Stimulated activated CD8-positive, alpha-beta memory T cell treated with anti-CD3 and anti-CD28 coated beads, Interleukin-4, amount 100 ng/mL, for 4 hours (primary cell): ENCODE results near the gene IQCN.
A peak's percentile ranks its signal among the peaks of the same experiment; 100 is the strongest.

Experiments used
- DNase-seq, 2 donors: peaks; one replicate each; pipeline ENCODE4 v3.0.0-alpha.2; 2020; ENCODE audit warnings: low read depth in 2 of 2, low spot score in 1 of 2

Gene IQCN

DNA sequence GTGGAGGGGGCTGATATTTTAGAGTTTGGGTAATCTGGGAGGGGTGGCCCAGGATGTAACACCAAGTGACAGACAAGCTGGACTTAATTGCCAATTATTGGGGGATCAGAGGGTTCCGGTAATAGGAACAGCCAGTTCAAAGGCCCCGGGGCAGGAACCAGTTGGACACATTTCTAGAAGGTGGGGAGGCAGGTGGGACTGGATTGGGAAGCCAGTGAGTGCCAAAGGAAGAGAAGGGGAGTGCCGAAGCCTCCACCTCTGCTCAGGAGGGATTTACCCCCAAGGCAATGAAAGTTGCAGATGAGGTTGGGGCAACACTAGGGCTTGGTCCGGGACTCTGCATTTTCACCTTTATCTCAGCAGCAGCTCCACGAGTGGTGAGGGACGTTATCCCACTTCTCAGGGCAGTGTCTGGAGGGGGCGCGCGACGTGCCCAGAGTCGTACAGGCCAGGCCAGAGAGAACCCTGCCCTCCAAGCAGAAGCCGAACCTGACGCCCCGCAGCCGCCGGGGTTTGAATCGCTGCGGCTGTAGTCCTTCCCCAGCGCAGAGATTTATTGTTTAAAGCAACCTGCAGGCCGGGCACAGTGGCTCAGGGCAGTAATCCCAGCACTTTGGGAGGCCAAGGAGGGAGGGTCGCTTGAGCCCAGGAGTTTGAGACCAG is 12.9 kb upstream of the IQCN start:
- no peak for DNase-seq

DNA sequence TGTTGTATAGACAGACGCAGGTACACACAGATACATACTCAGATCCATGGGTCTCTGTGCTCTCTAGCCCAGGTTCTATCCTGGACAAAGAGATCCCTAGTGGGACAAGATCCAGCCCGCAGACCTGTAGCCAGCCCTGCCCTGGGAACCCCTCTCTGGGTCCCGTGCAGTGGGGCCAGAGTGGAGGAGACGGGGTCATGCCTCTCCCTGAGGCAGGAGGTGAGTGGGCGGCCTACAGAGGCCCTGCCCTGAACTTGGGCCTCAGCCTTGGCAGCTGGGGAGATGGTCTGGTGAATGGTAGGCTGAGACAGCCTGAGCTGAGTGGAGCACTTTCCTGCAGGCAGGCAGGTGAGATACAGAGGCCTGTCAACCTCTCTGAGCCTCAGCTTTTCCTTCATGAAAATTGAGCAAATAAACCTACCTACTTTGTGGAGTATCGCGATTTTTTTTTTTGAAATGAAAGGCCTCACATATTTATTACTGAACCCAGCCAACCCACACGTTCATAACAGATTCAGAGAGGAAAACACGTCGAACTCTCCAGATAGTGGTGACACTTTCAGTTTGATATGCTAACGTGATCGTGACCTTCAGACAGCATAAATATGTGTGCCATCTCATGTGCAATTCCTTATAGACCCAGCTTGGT is 10.6 kb upstream of the IQCN start:
- no peak for DNase-seq

DNA sequence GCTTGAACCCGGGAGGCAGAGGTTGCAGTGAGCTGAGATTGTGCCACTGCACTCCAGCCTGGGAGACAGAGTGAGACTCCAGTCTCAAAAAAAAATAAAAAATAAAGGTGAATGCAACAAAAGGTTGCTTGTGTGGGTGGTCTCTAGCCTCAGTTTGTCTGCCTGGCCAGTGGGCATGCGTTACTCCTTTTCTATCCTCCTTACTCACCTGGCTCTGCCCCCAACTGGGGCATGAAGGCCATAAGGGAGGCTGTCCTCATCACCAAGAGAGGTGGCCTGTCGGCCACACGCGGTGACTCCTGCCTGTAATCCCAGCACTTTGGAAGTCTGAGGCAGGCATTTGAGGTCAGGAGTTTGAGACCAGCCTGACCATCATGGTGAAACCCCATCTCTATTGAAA is 9.1 kb upstream of the IQCN start:
- DNase-seq = no peak

DNA sequence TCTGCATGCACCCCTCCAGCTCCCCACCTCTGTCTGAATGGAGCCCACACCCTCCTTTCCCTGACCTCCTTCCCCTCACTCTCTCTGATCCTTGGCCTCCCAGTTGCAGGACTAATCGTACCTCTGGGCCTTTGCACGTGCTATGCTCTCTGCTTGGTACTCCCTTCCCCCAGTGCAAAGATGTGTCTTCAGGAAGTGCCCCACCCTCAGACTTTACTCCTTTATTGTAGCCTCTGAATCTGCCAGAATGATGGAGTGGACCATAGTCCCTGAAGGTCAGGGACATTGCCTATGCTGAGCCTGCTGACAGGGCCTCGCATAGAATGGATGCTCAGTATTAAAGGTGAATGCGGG is 8.5 kb upstream of the IQCN start:
- DNase-seq = no peak

DNA sequence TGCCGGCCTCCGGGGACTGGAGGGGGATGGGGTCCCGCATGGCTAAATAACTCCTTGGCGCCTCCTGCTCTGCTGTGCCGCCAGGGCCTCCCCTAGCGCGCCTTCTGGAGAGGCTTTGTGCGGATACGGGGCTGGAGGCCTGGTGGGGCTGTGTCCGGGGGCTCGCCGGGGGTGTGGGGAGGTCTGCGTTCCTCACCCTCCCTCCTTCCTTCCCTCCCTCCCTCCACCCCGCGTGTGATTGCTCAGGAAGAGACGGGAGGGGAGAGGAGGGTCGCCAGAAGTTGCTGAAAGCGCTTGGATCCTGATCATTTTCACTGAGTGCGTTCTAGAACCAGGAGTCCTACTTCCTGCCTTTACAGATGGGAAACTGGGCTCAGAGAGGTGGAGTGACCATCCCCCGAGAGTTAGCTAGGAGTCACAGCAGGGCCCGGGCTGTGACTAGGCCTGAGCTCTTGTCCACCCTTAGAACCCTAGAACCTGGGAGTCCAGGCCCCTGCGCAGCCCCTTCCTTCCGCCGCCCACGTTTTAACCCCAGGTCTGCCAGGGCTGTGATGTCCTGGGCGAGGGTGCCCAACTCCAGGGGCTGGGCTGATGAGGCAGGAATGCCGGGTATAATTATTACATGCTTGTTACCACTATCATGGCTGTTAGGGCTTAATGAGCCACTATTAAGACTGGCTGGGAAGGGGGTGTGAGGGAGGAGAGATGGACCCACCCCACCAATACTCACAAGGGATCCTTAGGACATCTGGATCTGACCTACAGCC is 8.0 kb upstream of the IQCN start:
- DNase-seq = no peak

DNA sequence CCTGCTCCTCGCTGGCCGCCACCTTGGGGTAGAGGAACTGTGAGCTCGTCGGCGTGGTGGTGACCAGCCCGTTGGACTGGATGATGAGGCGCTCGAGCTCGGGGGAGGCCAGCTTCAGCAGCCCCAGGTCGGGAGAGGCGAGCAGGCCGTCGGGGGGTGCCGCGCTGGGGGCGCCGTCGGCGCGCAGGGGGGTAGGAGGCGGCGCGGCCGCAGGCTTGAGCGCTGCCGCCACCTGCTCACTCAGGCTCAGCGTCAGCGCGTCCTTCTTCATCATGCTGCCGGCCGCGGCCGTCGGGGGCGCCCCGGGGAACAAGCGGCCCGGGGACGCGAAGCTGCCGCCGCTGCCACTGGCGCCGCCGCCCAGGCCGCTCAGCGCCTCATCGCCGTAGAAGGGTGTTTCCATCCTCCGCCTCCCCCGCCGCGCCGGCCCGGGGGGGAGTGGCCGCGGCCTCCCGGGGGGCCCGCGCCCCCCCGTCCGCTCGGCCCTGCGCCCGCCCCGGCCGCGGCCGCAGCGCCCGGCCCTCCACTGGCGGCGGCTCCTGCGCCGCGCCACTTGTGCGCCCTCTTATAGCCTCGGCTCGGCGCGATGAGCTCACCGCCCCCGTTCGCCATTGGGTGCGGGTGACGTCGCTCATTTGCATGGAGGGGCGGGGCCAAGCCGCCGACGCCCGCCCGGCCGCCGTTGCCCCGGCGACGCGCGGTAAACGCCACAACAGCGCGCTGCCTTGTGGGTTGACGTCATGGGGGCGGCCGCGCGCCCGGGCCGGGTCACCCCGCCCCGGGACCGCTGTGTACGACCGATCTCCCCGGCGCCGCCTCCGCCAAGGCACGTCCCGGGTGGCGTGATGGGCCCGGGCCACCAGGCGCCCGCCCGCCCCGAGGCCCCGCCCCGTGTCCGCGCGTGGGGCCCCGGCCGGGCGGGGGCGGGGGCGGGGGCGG is 7.1 kb upstream of the IQCN start, which contains the start of gene JUND:
Gene JUND (minus strand): TSS at position 541 of the 939 bp plus-strand sequence. CDS start 138 bp downstream, at position 403.
- peak; percentile 89 to 95 for DNase-seq

DNA sequence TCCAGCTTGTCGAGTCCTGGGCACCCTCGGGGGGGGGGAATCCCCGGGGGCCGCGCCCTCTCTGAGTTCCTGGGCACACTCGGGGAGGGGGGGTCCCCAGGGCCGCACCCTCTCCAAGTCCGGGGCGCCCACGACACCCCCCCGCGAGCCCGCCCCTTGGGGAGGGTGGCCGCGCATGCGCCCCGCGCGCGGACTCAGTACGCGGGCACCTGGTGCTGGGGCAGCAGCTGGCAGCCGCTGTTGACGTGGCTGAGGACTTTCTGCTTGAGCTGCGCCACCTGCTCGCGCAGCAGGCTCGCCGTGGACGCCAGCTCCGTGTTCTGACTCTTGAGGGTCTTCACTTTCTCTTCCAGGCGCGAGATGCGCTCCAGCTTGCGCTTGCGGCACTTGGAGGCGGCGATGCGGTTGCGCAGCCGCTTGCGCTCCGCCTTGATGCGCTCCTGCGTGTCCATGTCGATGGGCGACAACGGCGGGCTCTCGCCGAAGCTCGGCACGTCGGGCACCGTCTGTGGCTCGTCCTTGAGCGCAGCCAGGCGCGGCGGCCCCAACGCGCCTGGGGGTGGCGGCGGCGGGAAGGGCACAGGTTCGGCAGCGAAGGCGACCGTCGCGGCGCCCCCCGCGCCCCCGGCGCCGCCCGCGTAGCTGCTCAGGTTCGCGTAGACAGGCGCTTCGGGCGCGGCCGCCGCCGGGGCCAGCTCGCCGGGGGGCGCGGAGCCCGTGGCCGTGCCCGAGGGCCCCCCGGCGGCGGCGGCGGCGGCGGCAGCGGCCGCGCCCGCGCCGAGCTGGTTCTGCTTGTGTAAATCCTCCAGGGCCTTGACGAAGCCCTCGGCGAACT is 6.2 kb upstream of the IQCN start:
- peak; percentile 56 to 57 for DNase-seq

DNA sequence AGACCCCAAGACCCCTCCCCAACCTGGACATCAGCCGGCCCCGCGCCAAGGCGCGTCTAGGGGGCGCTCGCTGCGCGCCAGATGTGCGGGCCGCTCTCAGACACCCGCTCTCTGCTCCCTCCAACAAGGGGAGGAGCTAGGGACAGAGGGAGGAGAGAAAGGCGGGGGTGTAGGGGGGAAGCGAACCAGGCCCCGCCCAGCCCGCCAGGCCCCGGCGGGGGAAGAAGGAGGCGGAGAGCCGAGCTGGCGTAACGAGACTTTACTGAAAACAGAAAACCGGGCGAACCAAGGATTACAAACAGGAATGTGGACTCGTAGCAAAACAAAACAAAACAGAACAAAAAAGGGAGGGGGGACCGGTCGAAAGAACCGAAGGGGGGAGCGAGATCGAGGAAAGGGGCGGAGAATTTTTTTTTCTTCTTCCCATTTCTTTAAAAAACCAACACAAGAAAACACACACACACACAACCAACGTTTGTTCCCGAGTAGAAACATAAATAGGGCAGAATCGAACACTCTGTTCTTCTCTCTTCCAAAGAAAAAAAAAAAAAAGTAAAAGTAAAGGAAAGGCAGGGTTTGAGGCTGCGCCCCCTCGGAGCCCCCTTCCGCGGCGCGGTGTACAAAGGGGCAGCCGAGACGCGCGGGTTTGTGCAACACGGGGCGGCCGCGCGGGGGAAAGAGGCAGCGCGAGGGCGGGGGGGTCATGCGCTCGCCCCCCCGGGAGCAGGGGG is 5.4 kb upstream of the IQCN start:
- DNase-seq = peak; percentile 80 to 85

DNA sequence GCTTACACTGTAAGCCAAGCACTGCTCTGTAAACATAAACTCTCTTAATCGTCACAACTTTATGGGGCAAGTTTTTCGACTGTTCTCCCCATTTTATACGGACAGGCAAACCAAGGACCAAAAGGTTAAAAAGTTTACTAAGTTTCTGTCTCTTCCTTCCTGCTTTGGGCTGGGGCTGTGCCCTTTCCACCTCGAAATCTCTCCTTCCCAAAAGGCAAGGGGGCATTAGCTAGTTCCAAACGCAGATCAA is 4.9 kb upstream of the IQCN start:
- DNase-seq = no peak

DNA sequence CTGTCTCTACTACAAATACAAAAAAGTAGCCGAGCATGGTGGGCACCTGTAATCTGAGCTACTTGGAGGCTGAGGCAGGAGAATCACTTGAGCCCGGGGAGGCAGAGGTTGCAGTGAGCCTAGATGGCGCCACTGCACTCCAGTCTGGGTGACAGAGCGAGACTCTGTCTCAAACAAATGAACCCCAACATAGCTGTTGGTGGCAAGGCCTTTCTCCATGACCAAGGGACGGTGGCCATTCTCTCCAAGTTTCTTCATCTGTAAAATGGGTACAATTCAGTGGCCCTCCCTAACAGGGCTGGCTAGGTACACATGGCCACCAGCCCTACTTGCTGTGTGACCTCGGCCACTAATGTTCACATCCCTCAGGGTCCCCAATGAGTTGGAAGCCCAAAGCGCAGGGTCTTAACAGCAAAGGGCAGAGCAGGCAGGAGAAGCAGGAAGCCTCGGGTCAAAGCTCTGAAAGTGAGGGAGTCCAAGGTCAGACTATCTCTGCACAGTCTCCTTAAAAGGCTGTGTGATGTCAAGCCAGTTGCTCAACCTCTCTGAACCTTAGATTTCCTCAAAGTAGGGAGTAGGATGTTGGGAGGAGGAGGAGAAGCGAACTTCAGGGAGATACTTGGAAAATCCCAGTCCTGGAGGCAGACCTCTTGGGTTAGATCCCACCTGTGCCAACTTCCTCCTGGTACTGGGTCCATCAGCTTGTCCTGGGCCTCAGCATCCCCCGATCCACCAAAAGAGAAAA is 4.4 kb upstream of the IQCN start:
- no peak for DNase-seq

DNA sequence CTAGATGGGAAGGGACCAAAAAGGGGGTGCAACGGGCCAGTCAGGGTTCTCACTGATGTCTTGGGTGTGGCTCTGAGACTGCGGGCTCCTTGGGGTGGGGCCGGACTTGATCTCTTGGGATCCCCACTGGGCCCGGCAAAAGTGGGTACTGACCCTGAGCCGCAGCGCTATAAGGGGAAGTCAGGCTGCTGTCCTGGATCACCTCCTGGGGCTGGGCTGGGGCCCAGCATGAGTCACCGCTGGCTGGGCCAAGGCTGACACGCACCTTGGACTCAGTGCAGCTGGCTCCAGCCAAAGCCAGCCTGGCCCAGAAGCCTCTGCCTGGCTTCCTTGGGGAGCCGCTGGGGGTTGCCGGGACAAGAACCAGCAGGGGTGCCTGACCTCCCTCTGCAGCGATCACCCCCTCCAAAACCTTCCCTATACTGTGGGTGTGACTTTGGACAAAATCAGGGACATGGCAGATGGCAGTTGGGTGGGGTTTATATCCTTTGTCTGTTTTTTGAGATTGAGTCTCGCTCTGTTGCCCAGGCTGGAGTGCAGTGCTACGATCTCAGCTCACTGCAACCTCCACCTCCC is 617 bp upstream of the IQCN start:
- DNase-seq = no peak

DNA sequence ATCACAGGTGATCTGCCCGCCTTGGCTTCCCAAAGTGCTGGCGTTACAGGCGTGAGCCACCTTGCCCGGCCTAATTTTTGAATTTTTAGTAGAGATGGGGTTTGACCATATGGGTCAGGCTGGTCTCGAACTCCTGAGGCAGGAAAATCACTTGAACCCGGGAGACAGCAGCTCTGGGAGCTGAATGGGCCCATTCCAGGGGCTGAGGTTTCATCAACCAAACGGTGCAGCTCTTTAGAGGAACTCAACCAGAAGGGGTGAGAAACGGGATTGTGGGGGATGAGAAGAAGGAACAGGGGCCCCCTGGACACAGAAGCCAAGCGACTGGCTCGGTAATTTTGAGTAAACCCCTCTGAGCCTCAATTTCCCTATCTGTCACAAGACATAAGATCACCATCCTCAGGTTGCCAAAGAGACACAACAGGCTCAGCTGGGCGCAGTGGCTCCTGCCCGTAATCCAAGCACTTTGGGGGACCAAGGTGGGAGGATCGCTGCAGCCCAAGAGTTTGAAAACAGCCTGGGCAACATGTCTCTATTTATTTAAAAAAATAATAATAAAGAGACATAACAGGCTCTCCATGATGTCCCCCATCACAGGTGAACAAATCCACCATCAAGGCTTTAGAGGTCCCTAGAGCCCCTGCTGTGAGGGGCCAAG is 562 bp downstream of the IQCN start:
- no peak for DNase-seq

DNA sequence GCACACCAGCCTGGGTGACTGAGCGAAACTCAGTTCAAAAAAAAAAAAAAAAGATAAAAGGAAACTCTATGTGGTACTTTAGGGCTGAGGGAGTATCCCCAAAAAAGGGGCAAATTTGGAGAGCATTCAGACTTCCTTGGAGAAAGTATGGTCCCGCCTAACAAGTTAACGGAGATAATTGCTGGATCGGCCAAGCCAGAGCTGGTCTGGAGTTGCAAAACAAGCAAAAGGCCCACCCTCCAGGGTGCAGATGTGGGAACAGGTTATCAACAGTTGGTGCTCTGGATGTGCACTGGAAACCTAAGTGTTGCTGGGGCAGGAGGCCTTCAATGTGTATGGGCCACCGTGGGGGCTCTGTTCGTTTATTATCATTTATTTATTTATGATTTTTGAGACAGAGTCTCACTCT is 2.8 kb downstream of the IQCN start:
- DNase-seq = no peak

DNA sequence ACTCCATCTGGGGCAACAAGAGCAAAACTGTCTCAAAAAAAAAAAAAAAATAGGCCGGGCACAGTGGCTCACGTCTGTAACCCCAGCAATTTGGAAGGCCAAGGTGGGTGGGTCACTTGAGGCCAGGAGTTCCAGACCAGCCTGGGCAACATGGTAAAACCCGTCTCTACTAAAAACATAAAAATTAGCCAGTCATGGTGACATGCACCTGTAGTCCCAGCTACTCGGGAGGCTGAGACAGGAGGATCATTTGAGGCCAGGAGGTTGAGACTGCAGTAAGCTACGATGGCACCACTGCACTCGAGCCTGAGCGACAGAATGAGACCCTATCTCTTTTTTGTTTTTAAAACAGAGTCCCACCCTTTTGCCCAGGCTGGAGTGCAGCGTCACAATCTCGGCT is 3.9 kb downstream of the IQCN start:
- no peak for DNase-seq

DNA sequence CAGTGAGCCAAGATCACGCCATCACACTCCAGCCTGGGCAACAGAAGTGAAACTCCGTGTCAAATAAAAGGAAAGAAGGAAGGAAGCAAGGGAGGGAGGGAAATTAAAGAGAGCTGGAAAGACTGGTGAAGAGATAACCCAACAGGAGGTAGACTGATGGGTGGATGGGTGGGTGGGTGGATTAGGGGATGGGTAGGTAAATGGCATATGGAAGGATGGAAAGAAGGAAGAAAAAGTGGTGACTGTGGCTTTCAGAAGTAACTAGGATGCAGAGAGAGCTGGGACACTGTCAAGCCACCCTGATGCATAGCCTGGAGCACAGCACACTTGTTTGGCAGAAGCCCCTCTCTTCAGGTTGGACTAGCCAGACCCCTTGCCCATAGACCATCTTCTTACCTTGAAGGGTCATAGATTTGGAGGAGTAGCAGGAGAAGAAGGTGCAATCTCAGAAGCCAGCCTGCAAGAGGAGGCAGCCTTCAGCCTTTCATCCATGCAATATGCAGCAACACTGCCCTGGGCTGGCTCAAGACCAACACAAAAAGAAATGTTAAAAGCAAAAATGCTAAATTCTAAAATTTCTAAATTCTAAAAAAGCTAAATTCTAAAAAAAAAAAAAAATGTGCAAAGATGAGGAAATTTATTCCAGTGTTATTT is 5.1 kb downstream of the IQCN start:
- DNase-seq = no peak

DNA sequence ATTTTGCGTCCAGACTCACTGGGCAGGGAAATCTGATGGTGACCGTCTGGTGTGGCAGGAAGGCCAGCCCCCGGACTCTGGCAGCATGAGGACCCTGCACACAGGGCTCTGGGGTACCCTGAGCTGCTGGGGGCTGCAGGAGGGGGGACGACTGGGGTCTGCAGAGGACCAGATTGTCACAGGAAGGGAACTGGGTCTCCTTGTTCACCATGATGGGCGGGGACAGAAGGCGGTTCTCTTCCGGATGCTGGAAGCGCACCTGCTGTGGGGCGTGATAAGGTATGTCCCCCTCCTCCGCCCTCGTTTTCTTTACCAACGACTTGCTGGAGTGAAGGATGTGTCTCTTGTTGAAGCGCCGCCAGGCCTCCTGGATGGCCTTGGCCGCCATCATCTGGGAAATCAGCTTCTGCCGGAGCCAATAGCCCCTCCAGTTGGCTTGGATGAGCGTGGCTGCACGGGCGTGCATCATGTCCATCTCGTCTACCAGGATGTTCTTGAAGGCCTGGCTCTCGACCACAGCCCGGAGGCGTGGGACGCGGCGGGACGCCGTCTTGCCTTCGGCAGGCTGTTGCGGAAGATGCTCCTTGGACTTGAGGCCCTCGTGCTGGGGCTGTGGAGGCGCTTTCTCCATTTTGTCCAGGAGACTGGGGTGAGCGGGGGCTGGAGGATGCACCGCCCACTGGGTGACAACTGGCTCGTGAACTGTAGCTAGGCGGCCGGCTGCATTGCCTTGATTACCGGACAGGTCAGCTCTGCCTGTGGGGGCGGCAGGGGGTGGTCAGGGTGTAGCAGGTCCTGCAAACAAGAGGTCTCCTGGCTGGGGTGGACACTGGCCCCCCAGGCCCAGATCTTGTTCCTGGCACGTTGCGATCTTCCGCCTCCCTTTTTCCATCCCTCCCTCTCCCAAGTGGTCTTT is 7.2 kb downstream of the IQCN start:
- DNase-seq = no peak

DNA sequence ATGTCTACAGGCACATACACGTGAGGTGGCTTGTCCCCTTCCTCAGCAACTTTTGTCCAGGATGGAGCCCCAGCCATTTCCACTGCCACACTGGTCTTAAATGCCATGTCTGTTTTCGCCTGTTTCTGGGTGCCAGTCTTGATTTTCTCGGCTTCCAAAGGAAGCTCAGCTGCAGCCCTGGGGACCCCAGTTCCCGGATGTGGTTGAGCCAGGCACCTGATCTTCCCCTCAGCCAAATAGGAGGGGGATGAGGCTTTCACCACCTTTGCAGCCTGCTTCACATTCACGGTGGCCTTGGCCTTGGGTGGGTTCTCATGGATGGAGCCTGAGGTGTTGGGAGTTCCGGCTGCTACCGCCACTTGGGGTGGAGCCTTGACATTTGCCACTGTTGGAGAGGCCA is 8.7 kb downstream of the IQCN start:
- no peak for DNase-seq
